ENCODE results near the gene NRTN.
A peak's percentile ranks its signal among the peaks of the same experiment; 100 is the strongest.
"Not testable (repeated sequence)": the region's sequence is repeated elsewhere in the genome, so short reads cannot be mapped to it uniquely, and the experiment has no call there.

Gene NRTN

GRCh38 chr19:5844456-5845433, 39.9 kb downstream of the NRTN start:
- Histone ChIP-seq H3K4me1 (ENCODE audit: control insufficient read depth in 1 of 2, insufficient read depth in 2 of 2, low read length in 2 of 2) (no peaks in the 10 kb centered on the region), H3K27me3 (ENCODE audit: low read depth, low read length) (no peaks in the 10 kb centered on the region), H3K9me3 (ENCODE audit: control insufficient read depth in 1 of 2, low read length in 2 of 2) (no peaks in the 10 kb centered on the region), H3K27ac (ENCODE audit: low read length) (no peak overlapping the region), H3K36me3 (ENCODE audit: control insufficient read depth in 1 of 2, insufficient read depth in 2 of 2, low read length in 2 of 2) (no peaks in the 10 kb centered on the region), H3K4me3 (ENCODE audit: low read depth in 1 of 2, low read length in 2 of 2) (no peak overlapping the region)

GRCh38 chr19:5847846-5848245, 43.0 kb downstream of the NRTN start:
- H3K4me1 ChIP-seq (ENCODE audit: control insufficient read depth in 1 of 2, insufficient read depth in 2 of 2, low read length in 2 of 2), result peaks cover 0 to 13% of the 10 kb centered on the region in 2 donors
- not testable (repeated sequence) for H3K9me3 ChIP-seq (ENCODE audit: control insufficient read depth in 1 of 2, low read length in 2 of 2); H3K36me3 ChIP-seq (ENCODE audit: control insufficient read depth in 1 of 2, insufficient read depth in 2 of 2, low read length in 2 of 2); H3K4me3 ChIP-seq (ENCODE audit: low read depth in 1 of 2, low read length in 2 of 2); H3K27me3 ChIP-seq (ENCODE audit: low read depth, low read length)
- peak overlapping the region; percentile 51 for H3K27ac ChIP-seq (ENCODE audit: low read length)

- peaks cover 0 to 13% of the 10 kb centered on the region in 2 donors for H3K4me1 ChIP-seq (ENCODE audit: control insufficient read depth in 1 of 2, insufficient read depth in 2 of 2, low read length in 2 of 2)
- H3K4me3 ChIP-seq (ENCODE audit: low read depth in 1 of 2, low read length in 2 of 2); H3K36me3 ChIP-seq (ENCODE audit: control insufficient read depth in 1 of 2, insufficient read depth in 2 of 2, low read length in 2 of 2); H3K27me3 ChIP-seq (ENCODE audit: low read depth, low read length); H3K9me3 ChIP-seq (ENCODE audit: control insufficient read depth in 1 of 2, low read length in 2 of 2): not testable (repeated sequence)
- peak overlapping the region; percentile 51 for H3K27ac ChIP-seq (ENCODE audit: low read length)
Measured at GRCh38 chr19:5848621-5849020, 43.8 kb downstream of the NRTN start.

- Histone ChIP-seq H3K4me3 (ENCODE audit: low read depth in 1 of 2, low read length in 2 of 2) (no peak overlapping the region), H3K4me1 (ENCODE audit: control insufficient read depth in 1 of 2, insufficient read depth in 2 of 2, low read length in 2 of 2) (peaks cover 0 to 13% of the 10 kb centered on the region in 2 donors), H3K9me3 (ENCODE audit: control insufficient read depth in 1 of 2, low read length in 2 of 2) (no peaks in the 10 kb centered on the region), H3K36me3 (ENCODE audit: control insufficient read depth in 1 of 2, insufficient read depth in 2 of 2, low read length in 2 of 2) (no peaks in the 10 kb centered on the region), H3K27ac (ENCODE audit: low read length) (peak overlapping the region; percentile 86), H3K27me3 (ENCODE audit: low read depth, low read length) (no peaks in the 10 kb centered on the region)
Measured at GRCh38 chr19:5850189-5850588, 45.3 kb downstream of the NRTN start.

- peaks cover 0 to 13% of the 10 kb centered on the region in 2 donors for H3K4me1 ChIP-seq (ENCODE audit: control insufficient read depth in 1 of 2, insufficient read depth in 2 of 2, low read length in 2 of 2)
- H3K27me3 ChIP-seq (ENCODE audit: low read depth, low read length), result no peaks in the 10 kb centered on the region
- no peaks in the 10 kb centered on the region for H3K9me3 ChIP-seq (ENCODE audit: control insufficient read depth in 1 of 2, low read length in 2 of 2)
- H3K36me3 ChIP-seq (ENCODE audit: control insufficient read depth in 1 of 2, insufficient read depth in 2 of 2, low read length in 2 of 2), result no peaks in the 10 kb centered on the region
- H3K4me3 ChIP-seq (ENCODE audit: low read depth in 1 of 2, low read length in 2 of 2), result peak overlapping the region in 1 of 2 donors; percentile 31
- H3K27ac ChIP-seq (ENCODE audit: low read length), result peak overlapping the region; percentile 90
Measured at GRCh38 chr19:5850743-5851293, 46.0 kb downstream of the NRTN start.

GRCh38 chr19:5851302-5851701, 46.4 kb downstream of the NRTN start, which contains the start of gene FUT3:
FUT3 (minus strand) TSS chr19:5851449.
- Histone ChIP-seq H3K36me3 (ENCODE audit: control insufficient read depth in 1 of 2, insufficient read depth in 2 of 2, low read length in 2 of 2) (no peaks in the 10 kb centered on the region), H3K9me3 (ENCODE audit: control insufficient read depth in 1 of 2, low read length in 2 of 2) (no peaks in the 10 kb centered on the region), H3K27me3 (ENCODE audit: low read depth, low read length) (no peaks in the 10 kb centered on the region), H3K27ac (ENCODE audit: low read length) (peak within 1 kb of the TSS; percentile 90), H3K4me1 (ENCODE audit: control insufficient read depth in 1 of 2, insufficient read depth in 2 of 2, low read length in 2 of 2) (peaks cover 0 to 13% of the 10 kb centered on the region in 2 donors), H3K4me3 (ENCODE audit: low read depth in 1 of 2, low read length in 2 of 2) (peak within 1 kb of the TSS in 1 of 2 donors; percentile 31)

- H3K27me3 ChIP-seq (ENCODE audit: low read depth, low read length); H3K4me3 ChIP-seq (ENCODE audit: low read depth in 1 of 2, low read length in 2 of 2); H3K9me3 ChIP-seq (ENCODE audit: control insufficient read depth in 1 of 2, low read length in 2 of 2); H3K27ac ChIP-seq (ENCODE audit: low read length); H3K36me3 ChIP-seq (ENCODE audit: control insufficient read depth in 1 of 2, insufficient read depth in 2 of 2, low read length in 2 of 2): not testable (repeated sequence)
- H3K4me1 ChIP-seq (ENCODE audit: control insufficient read depth in 1 of 2, insufficient read depth in 2 of 2, low read length in 2 of 2), result peaks cover 0 to 13% of the 10 kb centered on the region in 2 donors
Measured at GRCh38 chr19:5854121-5854520, 49.3 kb downstream of the NRTN start.

GRCh38 chr19:5855151-5855550, 50.3 kb downstream of the NRTN start:
- H3K9me3 ChIP-seq (ENCODE audit: control insufficient read depth in 1 of 2, low read length in 2 of 2); H3K36me3 ChIP-seq (ENCODE audit: control insufficient read depth in 1 of 2, insufficient read depth in 2 of 2, low read length in 2 of 2); H3K27ac ChIP-seq (ENCODE audit: low read length); H3K4me3 ChIP-seq (ENCODE audit: low read depth in 1 of 2, low read length in 2 of 2); H3K27me3 ChIP-seq (ENCODE audit: low read depth, low read length): not testable (repeated sequence)
- peaks cover 0 to 12% of the 10 kb centered on the region in 2 donors for H3K4me1 ChIP-seq (ENCODE audit: control insufficient read depth in 1 of 2, insufficient read depth in 2 of 2, low read length in 2 of 2)

- Histone ChIP-seq H3K9me3 (ENCODE audit: control insufficient read depth in 1 of 2, low read length in 2 of 2) (no peaks in the 10 kb centered on the region), H3K27me3 (ENCODE audit: low read depth, low read length) (no peaks in the 10 kb centered on the region), H3K27ac (ENCODE audit: low read length) (no peak overlapping the region), H3K4me1 (ENCODE audit: control insufficient read depth in 1 of 2, insufficient read depth in 2 of 2, low read length in 2 of 2) (no peaks in the 10 kb centered on the region), H3K4me3 (ENCODE audit: low read depth in 1 of 2, low read length in 2 of 2) (no peak overlapping the region), H3K36me3 (ENCODE audit: control insufficient read depth in 1 of 2, insufficient read depth in 2 of 2, low read length in 2 of 2) (no peaks in the 10 kb centered on the region)
Measured at GRCh38 chr19:5857203-5858081, 52.6 kb downstream of the NRTN start.

GRCh38 chr19:5863030-5863665, 58.3 kb downstream of the NRTN start:
- Histone ChIP-seq H3K4me3 (ENCODE audit: low read depth in 1 of 2, low read length in 2 of 2) (no peak overlapping the region), H3K9me3 (ENCODE audit: control insufficient read depth in 1 of 2, low read length in 2 of 2) (no peaks in the 10 kb centered on the region), H3K27ac (ENCODE audit: low read length) (no peak overlapping the region), H3K36me3 (ENCODE audit: control insufficient read depth in 1 of 2, insufficient read depth in 2 of 2, low read length in 2 of 2) (no peaks in the 10 kb centered on the region), H3K27me3 (ENCODE audit: low read depth, low read length) (no peaks in the 10 kb centered on the region), H3K4me1 (ENCODE audit: control insufficient read depth in 1 of 2, insufficient read depth in 2 of 2, low read length in 2 of 2) (no peaks in the 10 kb centered on the region)
